ENCODE measurements around the gene RRAGC. TPM values are rescaled to one million over a fixed set of nuclear protein-coding genes. Genes with fewer than 3 reads are reported as not detected.

Gene RRAGC
- total and polyA plus RNA-seq, 2 of the 13 experiments (the other 11 are each of a cell fraction or from before 2014, with no cell fraction given) = 7.6 to 8.0 TPM

DNA sequence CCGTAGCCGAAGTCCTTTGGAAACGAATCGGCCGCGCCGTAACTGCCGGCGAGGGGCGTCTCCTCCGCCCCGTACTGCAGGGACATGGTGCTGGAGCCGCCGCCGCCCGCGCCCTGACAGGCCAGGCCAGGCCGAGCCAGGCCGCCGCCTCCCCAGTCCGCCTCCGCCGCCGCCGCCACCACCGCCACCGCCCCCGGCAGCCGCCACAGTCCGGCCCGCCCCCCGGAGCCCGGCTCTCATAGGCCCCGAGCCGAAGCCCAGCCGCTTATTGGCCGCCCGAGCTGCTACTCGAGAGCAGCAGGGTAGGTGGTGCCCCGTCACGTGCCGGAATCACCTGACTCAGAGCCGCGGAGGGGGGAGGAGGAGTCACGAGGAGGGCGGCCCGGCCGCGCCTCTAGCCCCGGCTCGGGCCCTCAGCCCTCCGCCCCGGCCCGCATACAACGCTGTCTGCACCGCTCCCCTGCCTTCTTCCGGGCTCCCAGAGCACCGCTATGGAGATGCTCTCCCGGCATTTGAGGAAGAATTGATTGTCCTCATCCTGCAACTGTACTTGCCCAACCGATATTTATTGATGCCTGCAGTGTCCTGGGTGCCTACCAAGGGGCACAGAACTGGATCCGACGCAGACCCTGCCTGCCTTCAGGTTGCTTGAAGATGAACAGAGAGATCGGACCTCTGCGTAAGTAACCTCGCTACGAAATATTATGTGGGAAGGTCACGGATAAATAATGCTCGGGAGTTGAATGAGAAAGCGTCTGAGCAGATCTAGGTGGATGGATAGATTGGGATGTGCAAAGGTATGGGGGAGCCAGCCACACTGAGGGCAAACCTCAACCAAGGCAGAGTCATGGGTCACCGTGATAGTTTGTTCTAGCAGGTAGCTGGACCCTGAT, at the start of gene RRAGC (continued):
- TF ChIP-seq GATAD1 (CRISPR knock-in tag; IDR thresholded peaks at IDR 0.05) (peak; percentile 84), SCMH1 (CRISPR knock-in tag; IDR thresholded peaks at IDR 0.05; ENCODE audit: borderline replicate concordance) (no peak), ZNF33A (CRISPR knock-in tag; IDR thresholded peaks at IDR 0.05; ENCODE audit: borderline replicate concordance) (no peak), YEATS2 (CRISPR knock-in tag; IDR thresholded peaks at IDR 0.05; ENCODE audit: borderline replicate concordance) (peak; percentile 80), ZNF34 (CRISPR knock-in tag; IDR thresholded peaks at IDR 0.05; ENCODE audit: borderline replicate concordance) (no peak), ZNF724P (CRISPR knock-in tag; IDR thresholded peaks at IDR 0.05; ENCODE audit: borderline replicate concordance) (peak; percentile 4; the same call in 1 of the 2 replicates), SMARCC2 (IDR thresholded peaks at IDR 0.05) (no peak), CHD4 (IDR thresholded peaks at IDR 0.05; ENCODE audit: borderline replicate concordance, low read length) (no peak), KDM6A (CRISPR knock-in tag; IDR thresholded peaks at IDR 0.05; ENCODE audit: low read depth) (no peak), ZNF263 (CRISPR knock-in tag; IDR thresholded peaks at IDR 0.05) (0 out of 2 replicates have a peak, but pooled peaks have one; percentile 42), POLR2AphosphoS5 (IDR thresholded peaks at IDR 0.05; ENCODE audit: low read depth, low read length) (peak; percentile 63), LCORL (IDR thresholded peaks at IDR 0.05) (no peak), LCORL (CRISPR knock-in tag; IDR thresholded peaks at IDR 0.05) (peak; percentile 60), JDP2 (CRISPR knock-in tag; IDR thresholded peaks at IDR 0.05; ENCODE audit: borderline replicate concordance) (no peak), XBP1 (CRISPR knock-in tag; IDR thresholded peaks at IDR 0.05) (no peak), GFI1 (CRISPR knock-in tag; IDR thresholded peaks at IDR 0.05; ENCODE audit: borderline replicate concordance) (no peak), ZNF10 (CRISPR knock-in tag; IDR thresholded peaks at IDR 0.05; ENCODE audit: borderline replicate concordance, low read depth) (no peak), PRPF4 (IDR thresholded peaks at IDR 0.05; ENCODE audit: low read depth, low read length, poor library complexity, severe bottlenecking) (no peak)
- TF ChIP-seq, protein P1, sequence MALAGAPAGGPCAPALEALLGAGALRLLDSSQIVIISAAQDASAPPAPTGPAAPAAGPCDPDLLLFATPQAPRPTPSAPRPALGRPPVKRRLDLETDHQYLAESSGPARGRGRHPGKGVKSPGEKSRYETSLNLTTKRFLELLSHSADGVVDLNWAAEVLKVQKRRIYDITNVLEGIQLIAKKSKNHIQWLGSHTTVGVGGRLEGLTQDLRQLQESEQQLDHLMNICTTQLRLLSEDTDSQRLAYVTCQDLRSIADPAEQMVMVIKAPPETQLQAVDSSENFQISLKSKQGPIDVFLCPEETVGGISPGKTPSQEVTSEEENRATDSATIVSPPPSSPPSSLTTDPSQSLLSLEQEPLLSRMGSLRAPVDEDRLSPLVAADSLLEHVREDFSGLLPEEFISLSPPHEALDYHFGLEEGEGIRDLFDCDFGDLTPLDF (CRISPR knock-in tag; IDR thresholded peaks at IDR 0.05) = no peak
- TF ChIP-seq, protein P2, sequence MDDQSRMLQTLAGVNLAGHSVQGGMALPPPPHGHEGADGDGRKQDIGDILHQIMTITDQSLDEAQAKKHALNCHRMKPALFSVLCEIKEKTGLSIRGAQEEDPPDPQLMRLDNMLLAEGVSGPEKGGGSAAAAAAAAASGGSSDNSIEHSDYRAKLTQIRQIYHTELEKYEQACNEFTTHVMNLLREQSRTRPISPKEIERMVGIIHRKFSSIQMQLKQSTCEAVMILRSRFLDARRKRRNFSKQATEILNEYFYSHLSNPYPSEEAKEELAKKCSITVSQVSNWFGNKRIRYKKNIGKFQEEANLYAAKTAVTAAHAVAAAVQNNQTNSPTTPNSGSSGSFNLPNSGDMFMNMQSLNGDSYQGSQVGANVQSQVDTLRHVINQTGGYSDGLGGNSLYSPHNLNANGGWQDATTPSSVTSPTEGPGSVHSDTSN (CRISPR knock-in tag; IDR thresholded peaks at IDR 0.05; ENCODE audit: borderline replicate concordance) = no peak
- TF ChIP-seq, protein P3, sequence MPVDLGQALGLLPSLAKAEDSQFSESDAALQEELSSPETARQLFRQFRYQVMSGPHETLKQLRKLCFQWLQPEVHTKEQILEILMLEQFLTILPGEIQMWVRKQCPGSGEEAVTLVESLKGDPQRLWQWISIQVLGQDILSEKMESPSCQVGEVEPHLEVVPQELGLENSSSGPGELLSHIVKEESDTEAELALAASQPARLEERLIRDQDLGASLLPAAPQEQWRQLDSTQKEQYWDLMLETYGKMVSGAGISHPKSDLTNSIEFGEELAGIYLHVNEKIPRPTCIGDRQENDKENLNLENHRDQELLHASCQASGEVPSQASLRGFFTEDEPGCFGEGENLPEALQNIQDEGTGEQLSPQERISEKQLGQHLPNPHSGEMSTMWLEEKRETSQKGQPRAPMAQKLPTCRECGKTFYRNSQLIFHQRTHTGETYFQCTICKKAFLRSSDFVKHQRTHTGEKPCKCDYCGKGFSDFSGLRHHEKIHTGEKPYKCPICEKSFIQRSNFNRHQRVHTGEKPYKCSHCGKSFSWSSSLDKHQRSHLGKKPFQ (CRISPR knock-in tag; IDR thresholded peaks at IDR 0.05; ENCODE audit: insufficient replicate concordance) = no peak
- TF ChIP-seq, protein P4, sequence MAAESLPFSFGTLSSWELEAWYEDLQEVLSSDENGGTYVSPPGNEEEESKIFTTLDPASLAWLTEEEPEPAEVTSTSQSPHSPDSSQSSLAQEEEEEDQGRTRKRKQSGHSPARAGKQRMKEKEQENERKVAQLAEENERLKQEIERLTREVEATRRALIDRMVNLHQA (CRISPR knock-in tag; IDR thresholded peaks at IDR 0.05) = no peak
- TF ChIP-seq, protein P5, sequence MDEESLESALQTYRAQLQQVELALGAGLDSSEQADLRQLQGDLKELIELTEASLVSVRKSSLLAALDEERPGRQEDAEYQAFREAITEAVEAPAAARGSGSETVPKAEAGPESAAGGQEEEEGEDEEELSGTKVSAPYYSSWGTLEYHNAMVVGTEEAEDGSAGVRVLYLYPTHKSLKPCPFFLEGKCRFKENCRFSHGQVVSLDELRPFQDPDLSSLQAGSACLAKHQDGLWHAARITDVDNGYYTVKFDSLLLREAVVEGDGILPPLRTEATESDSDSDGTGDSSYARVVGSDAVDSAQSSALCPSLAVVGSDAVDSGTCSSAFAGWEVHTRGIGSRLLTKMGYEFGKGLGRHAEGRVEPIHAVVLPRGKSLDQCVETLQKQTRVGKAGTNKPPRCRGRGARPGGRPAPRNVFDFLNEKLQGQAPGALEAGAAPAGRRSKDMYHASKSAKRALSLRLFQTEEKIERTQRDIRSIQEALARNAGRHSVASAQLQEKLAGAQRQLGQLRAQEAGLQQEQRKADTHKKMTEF (CRISPR knock-in tag; IDR thresholded peaks at IDR 0.05) = peak; percentile 79
